Naive thymus-derived CD4-positive, alpha-beta T cell (primary cell): ENCODE data around the gene DEFB132. TPM values are rescaled to one million over a fixed set of nuclear protein-coding genes. Genes with fewer than 3 reads are reported as not detected.

ENCODE experiments used
- ATAC-seq: fragments of 150-1000 bp; cut with Tn5 transposase; 2 replicates; pipeline ENCODE4 v1.10.0; 2021; ENCODE audit warnings: mild to moderate bottlenecking, moderate library complexity
- CTCF ChIA-PET: fragments of 350-600 bp; sonication (Branson Sonifier 250); formaldehyde crosslinking; loops from one replicate; lab custom pipeline; 2021; ENCODE audit warnings: antibody characterized with exemption; lab: Charles Lee
- POLR2A ChIA-PET: fragments of 350-600 bp; sonication (Branson Sonifier 250); formaldehyde crosslinking; loops from one replicate; lab custom pipeline; 2021; ENCODE audit warnings: antibody characterized with exemption, inconsistent platforms; lab: Charles Lee
- DNase-seq, 9 donors: peaks; one replicate each; pipeline versions ENCODE4 v3.0.0 to v3.0.0-alpha.2; 2020 to 2022; ENCODE audit warnings: mixed read lengths in 1 of 9
- H3K27ac ChIP-seq: one replicate; pipeline ENCODE4 v1.7.0; 2013; ENCODE audit warnings: mild to moderate bottlenecking, low read depth, low read length, moderate library complexity
- H3K27me3 ChIP-seq, 2 donors: one replicate each; pipeline ENCODE4 v1.7.0; 2013; ENCODE audit warnings: low read length in 2 of 2, mild to moderate bottlenecking in 2 of 2, moderate library complexity in 2 of 2; ENCODE audit not compliant: control insufficient read depth in 2 of 2, insufficient read depth in 2 of 2
- H3K36me3 ChIP-seq, 3 experiments: 1 replicate in 2 of 3; 2 replicates in 1 of 3; pipeline ENCODE4 v1.7.0; 2013; ENCODE audit warnings: low read length in 3 of 3, mild to moderate bottlenecking in 3 of 3, moderate library complexity in 1 of 3; ENCODE audit not compliant: insufficient read depth in 3 of 3, control insufficient read depth in 2 of 3
- H3K4me1 ChIP-seq, 2 donors: one replicate each; pipeline ENCODE4 v1.7.0; 2013; ENCODE audit warnings: low read length in 2 of 2, mild to moderate bottlenecking in 2 of 2, moderate library complexity in 1 of 2; ENCODE audit not compliant: control insufficient read depth in 2 of 2, insufficient read depth in 2 of 2
- H3K4me3 ChIP-seq: 2 replicates; pipeline ENCODE4 v1.7.0; 2013; ENCODE audit warnings: mild to moderate bottlenecking, low read length
- H3K9me3 ChIP-seq, 3 experiments: 1 replicate in 2 of 3; 2 replicates in 1 of 3; pipeline ENCODE4 v1.7.0; 2013; ENCODE audit warnings: low read length in 3 of 3; ENCODE audit not compliant: control insufficient read depth in 2 of 3
- H3K27ac Mint-ChIP-seq, 9 donors: one replicate each; pipeline ENCODE4 v1.8.0; 2020 to 2022; ENCODE audit warnings: mixed read lengths in 9 of 9, mild to moderate bottlenecking in 8 of 9, moderate library complexity in 5 of 9, inconsistent platforms in 2 of 9
- H3K27me3 Mint-ChIP-seq, 5 donors: one replicate each; pipeline ENCODE4 v1.8.0; 2021 to 2022; ENCODE audit warnings: mixed read lengths in 5 of 5, mild to moderate bottlenecking in 1 of 5
- H3K36me3 Mint-ChIP-seq, 5 donors: one replicate each; pipeline ENCODE4 v1.8.0; 2020 to 2022; ENCODE audit warnings: mixed read lengths in 5 of 5, mild to moderate bottlenecking in 3 of 5, inconsistent platforms in 1 of 5
- H3K4me1 Mint-ChIP-seq, 7 donors: one replicate each; pipeline ENCODE4 v1.8.0; 2020 to 2022; ENCODE audit warnings: mixed read lengths in 7 of 7, mild to moderate bottlenecking in 3 of 7, inconsistent platforms in 1 of 7
- H3K4me3 Mint-ChIP-seq, 10 donors: one replicate each; pipeline ENCODE4 v1.8.0; 2020 to 2022; ENCODE audit warnings: mild to moderate bottlenecking in 10 of 10, mixed read lengths in 10 of 10, moderate library complexity in 6 of 10, inconsistent platforms in 2 of 10
- H3K9me3 Mint-ChIP-seq, 11 donors: one replicate each; pipeline ENCODE4 v1.8.0; 2020 to 2022; ENCODE audit warnings: mixed read lengths in 11 of 11, mild to moderate bottlenecking in 4 of 11, inconsistent platforms in 1 of 11, moderate library complexity in 1 of 11
- intact Hi-C, 2 donors: fragments of 100-400 bp; cut with micrococcal nuclease; formaldehyde crosslinking; loops; one replicate each; pipeline ENCODE4 v1.15.1; 2023
- polyA plus RNA-seq, 2 donors: library from polyadenylated mRNA; unstranded; fragments of 300-500 nt; fragmentation: Illumina TruSeq; gene quantifications; one replicate each; pipeline ENCODE4 v1.2.3, GENCODE V29; 2021
- total RNA-seq, 6 experiments: library from RNA in 5 of 6; stranded (reverse) in 5 of 6; gene quantifications; 1 replicate in 5 of 6; 2 replicates in 1 of 6; pipeline ENCODE4 v1.2.3 and lab custom pipeline; 2021 to 2026

The DEFB132 gene
- total and polyA plus RNA-seq, 7 experiments from 2014 or later, result not detected

GRCh38 chr20:270517-270916 lies 13.0 kb downstream of the DEFB132 start:
- Mint-ChIP-seq H3K4me1 (peaks cover 5 to 11% (median 8%) of the 10 kb centered on the region in 7 donors), H3K36me3 (peaks cover 0 to 8% (median 1%) of the 10 kb centered on the region in 5 donors), H3K27me3 (peaks cover 0 to 5% (median under 1%) of the 10 kb centered on the region in 5 donors), H3K4me3 (no peak overlapping the region), H3K27ac (no peak overlapping the region), H3K9me3 (no peaks in the 10 kb centered on the region)
- no peak overlapping the region for H3K27ac ChIP-seq
- H3K4me3 ChIP-seq, result no peak overlapping the region
- DNase-seq (no peak), ATAC-seq (no peak)
- ChIA-PET CTCF (interaction anchor here (1.4 kb wide), 1 partner anchor 62 kb away, joined by 7 read pairs; no protein-coding TSS in a partner anchor), POLR2A (no interaction called here)
- intact Hi-C loops, result no loop called here
- no peaks in the 10 kb centered on the region for H3K9me3 ChIP-seq
- no peaks in the 10 kb centered on the region for H3K36me3 ChIP-seq
- no peaks in the 10 kb centered on the region for H3K27me3 ChIP-seq
- peaks cover 0 to 5% of the 10 kb centered on the region in 2 donors for H3K4me1 ChIP-seq

- ChIA-PET POLR2A (no interaction called here), CTCF (no interaction called here)
- no peak for ATAC-seq
- no peak for DNase-seq
- Histone ChIP-seq H3K4me1 (peaks cover 0 to 5% of the 10 kb centered on the region in 2 donors), H3K27ac (no peak overlapping the region), H3K9me3 (no peaks in the 10 kb centered on the region), H3K4me3 (no peak overlapping the region), H3K27me3 (no peaks in the 10 kb centered on the region), H3K36me3 (peaks cover 0 to 2% (median 0%) of the 10 kb centered on the region in 3 experiments)
- H3K4me3 Mint-ChIP-seq, result no peak overlapping the region
- peaks cover 0 to 11% (median 3%) of the 10 kb centered on the region in 5 donors for H3K36me3 Mint-ChIP-seq
- H3K4me1 Mint-ChIP-seq, result peaks cover 5 to 11% (median 8%) of the 10 kb centered on the region in 7 donors
- intact Hi-C loops, result no loop called here
- H3K27ac Mint-ChIP-seq, result no peak overlapping the region
- H3K27me3 Mint-ChIP-seq, result peaks cover 0 to 5% (median 0%) of the 10 kb centered on the region in 5 donors
- H3K9me3 Mint-ChIP-seq, result no peaks in the 10 kb centered on the region
These were observed 13.5 kb downstream of the DEFB132 start for GRCh38 chr20:271069-271468.

GRCh38 chr20:271528-271927 lies 14.0 kb downstream of the DEFB132 start:
- CTCF ChIA-PET, result no interaction called here
- peaks cover 2 to 7% (median 6%) of the 10 kb centered on the region in 7 donors for H3K4me1 Mint-ChIP-seq

GRCh38 chr20:272718-273117 lies 15.2 kb downstream of the DEFB132 start:
- peaks cover 0 to 24% (median 8%) of the 10 kb centered on the region in 5 donors for H3K36me3 Mint-ChIP-seq
- POLR2A ChIA-PET, result no interaction called here
- intact Hi-C loops, result no loop called here

More at GRCh38 chr20:271528-271927, 14.0 kb downstream of the DEFB132 start:
- POLR2A ChIA-PET, result no interaction called here
- no peaks in the 10 kb centered on the region for H3K9me3 Mint-ChIP-seq
- H3K27ac Mint-ChIP-seq, result no peak overlapping the region
- Histone ChIP-seq H3K9me3 (no peaks in the 10 kb centered on the region), H3K27ac (no peak overlapping the region), H3K4me3 (no peak overlapping the region), H3K27me3 (no peaks in the 10 kb centered on the region), H3K36me3 (peaks cover 0 to 6% (median 0%) of the 10 kb centered on the region in 3 experiments), H3K4me1 (peaks cover 0 to 3% of the 10 kb centered on the region in 2 donors)
- H3K27me3 Mint-ChIP-seq, result peaks cover 0 to 2% (median 0%) of the 10 kb centered on the region in 5 donors
- DNase-seq (no peak), ATAC-seq (no peak)
- H3K36me3 Mint-ChIP-seq, result peaks cover 0 to 16% (median 7%) of the 10 kb centered on the region in 5 donors
- H3K4me3 Mint-ChIP-seq, result no peak overlapping the region
- intact Hi-C loops, result no loop called here

GRCh38 chr20:273884-274283 lies 16.4 kb downstream of the DEFB132 start:
- Mint-ChIP-seq H3K36me3 (peaks cover 0 to 33% (median 10%) of the 10 kb centered on the region in 5 donors), H3K4me3 (no peak overlapping the region), H3K27ac (no peak overlapping the region), H3K27me3 (no peaks in the 10 kb centered on the region), H3K9me3 (peaks cover 0 to 2% (median 0%) of the 10 kb centered on the region in 11 donors), H3K4me1 (no peaks in the 10 kb centered on the region)
- ChIA-PET CTCF (interaction anchor here (0.9 kb wide), 1 partner anchor 58 kb away, joined by 3 read pairs; no protein-coding TSS in a partner anchor), POLR2A (no interaction called here)
- no peak overlapping the region for H3K27ac ChIP-seq
- no peaks in the 10 kb centered on the region for H3K4me1 ChIP-seq
- intact Hi-C loops, result no loop called here
- H3K4me3 ChIP-seq, result no peak overlapping the region
- DNase-seq, result no peak
- ATAC-seq, result no peak
- no peaks in the 10 kb centered on the region for H3K9me3 ChIP-seq
- peaks cover 0 to 12% (median 5%) of the 10 kb centered on the region in 3 experiments for H3K36me3 ChIP-seq
- no peaks in the 10 kb centered on the region for H3K27me3 ChIP-seq

More at GRCh38 chr20:272718-273117, 15.2 kb downstream of the DEFB132 start:
- CTCF ChIA-PET, result interaction anchor here (0.9 kb wide), 1 partner anchor 57 kb away, joined by 3 read pairs; no protein-coding TSS in a partner anchor
- no peaks in the 10 kb centered on the region for H3K9me3 Mint-ChIP-seq
- H3K27ac ChIP-seq, result no peak overlapping the region
- H3K9me3 ChIP-seq, result no peaks in the 10 kb centered on the region
- no peaks in the 10 kb centered on the region for H3K27me3 ChIP-seq
- ATAC-seq (no peak), DNase-seq (no peak)
- H3K27ac Mint-ChIP-seq, result peak overlapping the region in 1 of 9 donors; percentile 26
- no peaks in the 10 kb centered on the region for H3K27me3 Mint-ChIP-seq
- H3K4me3 Mint-ChIP-seq, result no peak overlapping the region
- H3K4me1 Mint-ChIP-seq, result no peaks in the 10 kb centered on the region
- no peak overlapping the region for H3K4me3 ChIP-seq
- H3K4me1 ChIP-seq, result no peaks in the 10 kb centered on the region
- H3K36me3 ChIP-seq, result peaks cover 0 to 12% (median under 1%) of the 10 kb centered on the region in 3 experiments

GRCh38 chr20:275791-276190 lies 18.3 kb downstream of the DEFB132 start:
- Mint-ChIP-seq H3K9me3 (peaks cover 0 to 2% (median 0%) of the 10 kb centered on the region in 11 donors), H3K4me3 (no peak overlapping the region), H3K27ac (peak overlapping the region in 1 of 9 donors; percentile 23), H3K4me1 (no peaks in the 10 kb centered on the region), H3K27me3 (no peaks in the 10 kb centered on the region), H3K36me3 (peaks cover 0 to 33% (median 10%) of the 10 kb centered on the region in 5 donors)
- peak in 1 of 9 donors; percentile 13 for DNase-seq
- intact Hi-C loops, result no loop called here
- Histone ChIP-seq H3K4me3 (no peak overlapping the region), H3K9me3 (no peaks in the 10 kb centered on the region), H3K27me3 (no peaks in the 10 kb centered on the region), H3K4me1 (no peaks in the 10 kb centered on the region), H3K27ac (no peak overlapping the region), H3K36me3 (peaks cover 0 to 12% (median 5%) of the 10 kb centered on the region in 3 experiments)
- ChIA-PET POLR2A (no interaction called here), CTCF (interaction anchor here (0.7 kb wide), 1 partner anchor 14 kb away, joined by 3 read pairs; no protein-coding TSS in a partner anchor)
- ATAC-seq, result no peak
